ENCODE data around the gene PAPPA.

PAPPA gene

DNA sequence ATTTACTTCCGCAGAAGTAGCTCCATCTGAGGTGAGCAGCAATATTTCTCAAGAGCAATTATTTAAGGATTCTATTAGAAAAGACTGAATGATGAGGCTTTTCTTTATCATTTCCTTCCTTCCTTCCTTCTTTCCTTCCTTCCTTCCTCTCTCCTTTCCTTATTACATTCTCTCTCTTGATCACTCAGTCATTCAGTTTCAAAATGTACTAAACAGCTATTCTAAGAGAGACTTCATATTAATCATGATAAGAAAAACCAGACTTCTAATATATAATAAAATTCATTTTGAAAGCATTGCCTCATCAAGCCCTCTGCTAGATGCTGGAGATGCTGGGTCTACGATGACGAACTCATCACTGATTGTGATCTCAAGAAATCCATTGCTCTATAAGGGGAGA, 30.4 kb upstream of the PAPPA start:
- TF ChIP-seq, protein P1, sequence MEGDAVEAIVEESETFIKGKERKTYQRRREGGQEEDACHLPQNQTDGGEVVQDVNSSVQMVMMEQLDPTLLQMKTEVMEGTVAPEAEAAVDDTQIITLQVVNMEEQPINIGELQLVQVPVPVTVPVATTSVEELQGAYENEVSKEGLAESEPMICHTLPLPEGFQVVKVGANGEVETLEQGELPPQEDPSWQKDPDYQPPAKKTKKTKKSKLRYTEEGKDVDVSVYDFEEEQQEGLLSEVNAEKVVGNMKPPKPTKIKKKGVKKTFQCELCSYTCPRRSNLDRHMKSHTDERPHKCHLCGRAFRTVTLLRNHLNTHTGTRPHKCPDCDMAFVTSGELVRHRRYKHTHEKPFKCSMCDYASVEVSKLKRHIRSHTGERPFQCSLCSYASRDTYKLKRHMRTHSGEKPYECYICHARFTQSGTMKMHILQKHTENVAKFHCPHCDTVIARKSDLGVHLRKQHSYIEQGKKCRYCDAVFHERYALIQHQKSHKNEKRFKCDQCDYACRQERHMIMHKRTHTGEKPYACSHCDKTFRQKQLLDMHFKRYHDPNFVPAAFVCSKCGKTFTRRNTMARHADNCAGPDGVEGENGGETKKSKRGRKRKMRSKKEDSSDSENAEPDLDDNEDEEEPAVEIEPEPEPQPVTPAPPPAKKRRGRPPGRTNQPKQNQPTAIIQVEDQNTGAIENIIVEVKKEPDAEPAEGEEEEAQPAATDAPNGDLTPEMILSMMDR (conservative IDR thresholded peaks at IDR 0.05; ENCODE audit: control insufficient read depth, insufficient read depth, low read depth, low read length): no peak
- no peak for DNase-seq (ENCODE audit: low read depth)
- no peak overlapping the region for H3K4me3 ChIP-seq (ENCODE audit: control insufficient read depth, low read depth, low read length)

DNA sequence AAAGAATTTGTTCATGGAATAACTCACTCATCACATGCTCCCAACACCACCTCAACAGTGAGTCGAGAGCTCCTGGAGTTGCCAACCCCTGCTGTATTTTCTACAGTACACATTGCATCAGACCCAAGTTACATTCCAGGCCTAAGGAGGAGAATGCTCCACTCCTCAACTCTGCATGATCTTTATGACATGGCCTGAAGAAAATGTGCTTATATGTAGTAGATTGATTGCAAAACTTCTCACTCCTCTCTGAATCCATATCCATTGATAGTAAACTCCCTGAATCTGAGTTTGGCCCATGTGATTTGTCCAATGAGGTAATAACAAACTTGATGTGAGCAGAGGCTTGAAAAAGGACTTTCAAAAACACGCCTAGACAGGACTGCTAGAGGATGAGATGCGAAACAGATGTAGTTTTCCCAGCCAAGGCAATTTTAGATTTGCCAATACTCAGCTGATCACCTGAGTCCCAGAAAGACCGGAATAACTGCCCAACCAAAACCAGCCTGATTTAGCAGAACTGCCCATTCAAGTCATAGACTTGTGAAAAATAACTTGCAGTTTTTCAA, 29.0 kb upstream of the PAPPA start:
- peak; percentile 70 for DNase-seq (ENCODE audit: low read depth)
- TF ChIP-seq, protein P1 (conservative IDR thresholded peaks at IDR 0.05; ENCODE audit: control insufficient read depth, insufficient read depth, low read depth, low read length): no peak

DNA sequence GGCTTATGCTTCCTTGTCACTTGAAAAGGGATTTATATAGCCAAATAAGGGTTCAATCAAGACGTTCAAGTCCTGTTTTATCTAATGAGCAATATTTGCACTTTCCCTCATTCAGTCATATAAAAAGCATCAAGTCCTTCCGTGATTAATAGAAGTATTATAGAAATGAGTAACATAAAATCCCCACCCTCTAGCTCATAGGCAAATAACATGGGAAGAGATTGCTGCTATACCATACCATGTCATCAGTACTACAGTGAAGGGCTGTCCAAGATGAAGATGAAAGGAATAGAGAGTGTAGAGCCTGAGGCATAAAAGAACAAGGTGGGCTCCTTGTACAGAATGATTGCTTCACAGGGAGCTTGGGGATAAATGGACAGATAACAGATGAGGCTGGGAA, 20.4 kb upstream of the PAPPA start:
- no peak for DNase-seq (ENCODE audit: low read depth)
- TF ChIP-seq, protein P1 (conservative IDR thresholded peaks at IDR 0.05; ENCODE audit: control insufficient read depth, insufficient read depth, low read depth, low read length): no peak

More for the DNA sequence above, 29.0 kb upstream of the PAPPA start:
- H3K4me3 ChIP-seq (ENCODE audit: control insufficient read depth, low read depth, low read length): no peak overlapping the region

DNA sequence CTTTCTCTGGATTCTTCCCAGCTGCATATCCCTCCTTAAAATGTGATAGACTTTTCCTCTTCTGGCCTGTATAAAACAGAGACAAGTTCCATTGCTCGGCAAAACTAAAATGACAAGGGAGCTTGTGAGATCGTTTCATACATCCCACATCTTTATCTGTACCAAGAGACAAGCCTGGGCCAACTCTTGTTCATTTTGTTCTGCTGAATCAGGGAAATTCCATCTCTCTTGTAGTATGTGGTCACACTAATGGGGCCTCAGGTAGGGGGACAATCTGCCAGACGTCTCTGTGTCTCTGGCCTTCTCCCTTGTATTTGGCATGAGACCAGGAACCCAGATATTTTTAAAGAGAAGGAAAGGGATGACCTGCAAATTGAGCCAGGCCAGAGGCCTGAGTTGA, 18.6 kb upstream of the PAPPA start:
- H3K4me3 ChIP-seq (ENCODE audit: control insufficient read depth, low read depth, low read length): no peak overlapping the region
- no peak for DNase-seq (ENCODE audit: low read depth)
- TF ChIP-seq, protein P1 (conservative IDR thresholded peaks at IDR 0.05; ENCODE audit: control insufficient read depth, insufficient read depth, low read depth, low read length): no peak

More for the DNA sequence above, 20.4 kb upstream of the PAPPA start:
- no peak overlapping the region for H3K4me3 ChIP-seq (ENCODE audit: control insufficient read depth, low read depth, low read length)

DNA sequence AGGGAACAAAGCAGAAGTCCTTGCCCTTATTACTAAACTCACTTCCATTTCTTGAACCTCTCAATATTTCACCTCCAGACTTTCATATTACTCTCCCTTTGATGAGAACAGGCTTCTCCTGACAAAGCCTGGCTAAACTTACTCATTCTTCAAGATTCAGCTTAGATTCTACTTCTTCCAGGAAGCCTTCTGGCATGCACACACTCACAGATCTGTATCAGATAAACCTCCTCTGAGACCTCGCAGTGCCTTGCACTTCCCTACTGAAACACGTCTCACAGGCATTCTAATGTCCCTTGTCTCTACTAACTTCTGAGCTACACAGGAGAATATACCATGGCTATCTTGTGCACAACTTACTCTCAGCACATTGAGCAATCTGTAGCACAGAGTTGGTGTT, 16.6 kb upstream of the PAPPA start:
- no peak overlapping the region for H3K4me3 ChIP-seq (ENCODE audit: control insufficient read depth, low read depth, low read length)
- DNase-seq (ENCODE audit: low read depth): no peak
- TF ChIP-seq, protein P1 (conservative IDR thresholded peaks at IDR 0.05; ENCODE audit: control insufficient read depth, insufficient read depth, low read depth, low read length): no peak

DNA sequence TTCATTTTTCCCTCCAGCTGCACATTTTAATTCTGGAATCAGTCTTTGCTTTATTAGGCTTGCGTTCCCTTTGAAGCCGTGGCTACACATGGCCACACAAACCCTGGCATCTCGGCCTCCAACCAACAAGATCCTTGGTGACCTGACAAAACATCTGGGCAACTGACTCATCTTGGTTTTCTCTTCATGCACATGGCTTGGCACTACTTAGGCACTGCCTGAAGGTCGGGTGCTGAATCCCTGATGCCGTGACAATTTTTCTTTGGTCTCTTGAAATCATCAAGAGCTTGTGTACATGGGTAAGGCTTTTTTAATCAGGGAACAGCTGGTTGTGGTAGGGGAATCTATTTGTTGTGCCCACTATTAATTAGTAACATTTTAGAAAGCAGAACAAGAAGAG, 16.0 kb upstream of the PAPPA start:
- H3K4me3 ChIP-seq (ENCODE audit: control insufficient read depth, low read depth, low read length): no peak overlapping the region
- TF ChIP-seq, protein P1 (conservative IDR thresholded peaks at IDR 0.05; ENCODE audit: control insufficient read depth, insufficient read depth, low read depth, low read length): no peak
- DNase-seq (ENCODE audit: low read depth): no peak

All from fibroblast of mammary gland (primary cell).